HG02588 (cell line): ENCODE measurements around the gene ADORA2A.
"Not testable (repeated sequence)": the region's sequence is repeated elsewhere in the genome, so short reads cannot be mapped to it uniquely, and the experiment has no call there.

Experiments used
- ATAC-seq: cut with Tn5 transposase; IDR thresholded peaks from one replicate; pipeline ENCODE4 v1.9.1; 2021; ENCODE audit warnings: mild to moderate bottlenecking, moderate library complexity; ENCODE audit not compliant: unreplicated experiment

The ADORA2A gene

GRCh38 chr22:24482998-24483397 is 55.6 kb downstream of the ADORA2A start:
- no peak for ATAC-seq

GRCh38 chr22:24483976-24484545 is 56.7 kb downstream of the ADORA2A start:
- no peak for ATAC-seq

DNA sequence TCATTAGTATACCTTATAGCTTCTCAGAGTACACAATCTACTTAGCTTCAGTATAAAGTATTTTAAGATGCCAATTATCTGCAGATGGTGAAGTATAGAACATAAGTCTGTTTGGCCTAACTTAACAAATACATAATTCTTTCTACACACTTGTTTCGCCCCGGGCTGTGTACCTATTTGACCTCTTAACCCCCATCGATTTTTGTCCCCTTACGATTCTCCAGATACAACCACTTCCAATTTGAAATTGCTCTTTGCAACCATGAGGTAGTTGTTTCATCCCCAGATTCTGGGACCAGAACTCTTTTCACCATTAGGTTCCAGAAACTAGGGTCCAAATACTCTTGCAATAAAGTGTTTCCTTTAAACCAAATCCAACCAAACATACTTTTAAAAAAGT is 57.8 kb downstream of the ADORA2A start:
- ATAC-seq = no peak

DNA sequence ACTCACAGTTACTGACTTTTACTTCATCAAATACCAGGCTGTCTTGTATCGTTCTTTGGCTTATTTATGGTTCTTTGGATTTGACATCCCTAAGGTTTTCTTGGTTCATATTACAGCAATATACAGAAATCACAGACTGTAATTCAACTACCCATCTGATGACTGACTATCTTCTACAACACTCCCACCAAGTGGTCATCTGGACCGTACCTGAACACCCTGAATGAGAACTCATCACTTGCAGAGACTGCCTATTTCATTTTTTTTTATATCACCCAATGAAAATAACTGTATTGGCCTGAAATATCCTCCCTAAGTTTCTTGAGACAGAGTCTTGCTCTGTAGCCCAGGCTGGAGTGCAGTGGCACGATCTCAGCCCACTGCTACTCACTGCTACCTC is 58.2 kb downstream of the ADORA2A start:
- no peak for ATAC-seq

- ATAC-seq = no peak
Observed at GRCh38 chr22:24486501-24486921, 59.1 kb downstream of the ADORA2A start.

GRCh38 chr22:24489011-24489410 is 61.6 kb downstream of the ADORA2A start:
- ATAC-seq = no peak

GRCh38 chr22:24489434-24489833 is 62.0 kb downstream of the ADORA2A start:
- ATAC-seq = not testable (repeated sequence)
